ENCODE measurements around the gene APAF1. TPM values are rescaled to one million over a fixed set of nuclear protein-coding genes. Genes with fewer than 3 reads are reported as not detected.
"Not testable (repeated sequence)": the region's sequence is repeated elsewhere in the genome, so short reads cannot be mapped to it uniquely, and the experiment has no call there.

Gene APAF1
- total and polyA plus RNA-seq, 7 experiments from 2014 or later: 3.4 to 36.4 (median 26.7) TPM

DNA sequence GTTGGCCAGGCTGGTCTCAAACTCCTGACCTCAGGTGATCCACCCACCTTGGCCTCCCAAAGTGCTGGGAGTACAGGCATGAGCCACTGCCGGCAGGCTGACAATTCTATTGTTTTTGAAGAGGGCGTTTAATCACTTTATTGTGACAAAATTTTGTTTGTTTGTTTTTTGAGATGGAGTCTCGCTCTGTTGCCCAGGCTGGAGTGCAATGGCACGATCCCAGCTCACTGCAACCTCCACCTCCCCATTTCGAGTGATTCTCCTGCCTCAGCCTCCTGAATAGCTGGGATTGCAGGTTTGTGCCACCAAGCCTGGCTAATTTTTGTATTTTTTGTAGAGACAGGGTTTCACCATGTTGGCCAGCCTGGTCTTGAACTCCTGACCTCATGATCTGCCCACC is 2.3 kb upstream of the APAF1 start:
- ChIA-PET CTCF (interaction anchor here (1.3 kb wide), 1 partner anchor 76 kb away, joined by 6 read pairs; no protein-coding TSS in a partner anchor), POLR2A (interaction anchor here (2.1 to 2.3 kb wide), 2 partner anchors 49 to 129 kb away, joined by 9 to 24 read pairs; partner anchors contain the start of gene SLC25A3)
- intact Hi-C loops (cut with micrococcal nuclease); H3K4me1 ChIP-seq (ENCODE audit: control insufficient read depth in 2 of 2, insufficient read depth in 2 of 2, low read length in 2 of 2); H3K27ac ChIP-seq (ENCODE audit: low read depth, low read length); H3K4me3 ChIP-seq (ENCODE audit: low read length); DNase-seq; H3K9me3 Mint-ChIP-seq; H3K27me3 Mint-ChIP-seq; H3K9me3 ChIP-seq (ENCODE audit: control insufficient read depth in 2 of 3, low read length in 3 of 3); H3K27me3 ChIP-seq (ENCODE audit: control insufficient read depth in 2 of 2, insufficient read depth in 2 of 2, low read length in 2 of 2); ATAC-seq: not testable (repeated sequence)
- Mint-ChIP-seq H3K4me3 (peak overlapping the region; percentile 45 to 100 (median 75)), H3K36me3 (peaks cover 0 to 10% (median 0%) of the 10 kb centered on the region in 5 donors), H3K27ac (peak overlapping the region in 4 of 9 donors; percentile 13 to 71 (median 52)), H3K4me1 (peaks cover 7 to 34% (median 26%) of the 10 kb centered on the region in 7 donors)
- peaks cover 0 to 14% (median 0%) of the 10 kb centered on the region in 3 experiments for H3K36me3 ChIP-seq (ENCODE audit: control insufficient read depth in 2 of 3, insufficient read depth in 3 of 3, low read length in 3 of 3)

DNA sequence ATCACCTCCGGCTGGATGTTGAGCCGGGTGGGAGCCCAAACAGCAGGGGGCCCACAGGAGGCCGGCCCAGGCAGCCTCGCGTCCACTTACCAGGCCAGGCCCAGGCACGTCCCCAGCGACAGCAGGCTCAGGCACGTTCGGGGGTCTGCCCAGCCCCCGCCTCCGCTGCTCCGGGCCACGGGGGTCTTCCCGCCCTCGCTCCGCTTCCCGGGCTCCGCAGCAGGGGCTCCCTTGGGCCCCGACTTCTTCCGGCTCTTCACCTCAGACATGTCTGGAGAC is 718 bp upstream of the APAF1 start:
- H3K27ac Mint-ChIP-seq: peak overlapping the region; percentile 79 to 95 (median 90)
- H3K4me3 Mint-ChIP-seq: peak overlapping the region; percentile 94 to 100 (median 98)
- intact Hi-C loops (cut with micrococcal nuclease): loop anchor here (1.0 to 2.0 kb wide), 3 partner anchors 10 to 1738 kb away; partner anchors contain the start of genes BLTP3B (in 1 of the 2) and NEDD1 (in 1 of the 2)
- H3K27me3 Mint-ChIP-seq: no peaks in the 10 kb centered on the region
- no peaks in the 10 kb centered on the region for H3K9me3 ChIP-seq (ENCODE audit: control insufficient read depth in 2 of 3, low read length in 3 of 3)
- POLR2A ChIA-PET: interaction anchor here (1.1 to 2.3 kb wide), 3 partner anchors 51 to 131 kb away, joined by 3 to 24 read pairs (median 9); partner anchors contain the start of genes SLC25A3 and TMPO
- peaks cover 0 to 15% (median 0%) of the 10 kb centered on the region in 3 experiments for H3K36me3 ChIP-seq (ENCODE audit: control insufficient read depth in 2 of 3, insufficient read depth in 3 of 3, low read length in 3 of 3)
- no peaks in the 10 kb centered on the region for H3K9me3 Mint-ChIP-seq
- peaks cover 0 to 8% of the 10 kb centered on the region in 2 donors for H3K4me1 ChIP-seq (ENCODE audit: control insufficient read depth in 2 of 2, insufficient read depth in 2 of 2, low read length in 2 of 2)
- peaks cover 7 to 40% (median 28%) of the 10 kb centered on the region in 7 donors for H3K4me1 Mint-ChIP-seq
- CTCF ChIA-PET: interaction anchor here (0.6 to 1.3 kb wide), 3 partner anchors 10 to 78 kb away, joined by 3 to 6 read pairs (median 3); no protein-coding TSS in a partner anchor
- DNase-seq (no peak), ATAC-seq (peak; percentile 2)
- H3K27me3 ChIP-seq (ENCODE audit: control insufficient read depth in 2 of 2, insufficient read depth in 2 of 2, low read length in 2 of 2): no peaks in the 10 kb centered on the region
- peaks cover 0 to 7% (median 1%) of the 10 kb centered on the region in 5 donors for H3K36me3 Mint-ChIP-seq
- H3K27ac ChIP-seq (ENCODE audit: low read depth, low read length): peak overlapping the region; percentile 76
- H3K4me3 ChIP-seq (ENCODE audit: low read length): peak overlapping the region; percentile 72

DNA sequence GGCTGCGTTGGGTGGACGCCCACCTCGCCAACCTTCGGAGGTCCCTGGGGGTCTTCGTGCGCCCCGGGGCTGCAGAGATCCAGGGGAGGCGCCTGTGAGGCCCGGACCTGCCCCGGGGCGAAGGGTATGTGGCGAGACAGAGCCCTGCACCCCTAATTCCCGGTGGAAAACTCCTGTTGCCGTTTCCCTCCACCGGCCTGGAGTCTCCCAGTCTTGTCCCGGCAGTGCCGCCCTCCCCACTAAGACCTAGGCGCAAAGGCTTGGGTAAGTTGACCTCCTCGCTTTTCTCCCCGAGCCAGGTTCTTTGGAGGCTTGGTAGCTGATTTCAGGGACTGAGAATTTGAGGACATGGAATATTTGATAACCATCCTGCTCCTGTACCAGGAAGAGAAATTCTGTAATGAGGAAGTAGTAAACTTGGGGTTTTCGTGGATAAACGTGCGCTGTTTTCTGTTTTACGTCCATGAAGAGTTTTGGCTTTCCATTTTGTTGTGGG is 530 bp downstream of the APAF1 start:
- Histone ChIP-seq H3K4me3 (ENCODE audit: low read length) (peak overlapping the region; percentile 72), H3K36me3 (ENCODE audit: control insufficient read depth in 2 of 3, insufficient read depth in 3 of 3, low read length in 3 of 3) (peaks cover 0 to 25% (median 3%) of the 10 kb centered on the region in 3 experiments), H3K4me1 (ENCODE audit: control insufficient read depth in 2 of 2, insufficient read depth in 2 of 2, low read length in 2 of 2) (peaks cover 0 to 8% of the 10 kb centered on the region in 2 donors), H3K27ac (ENCODE audit: low read depth, low read length) (peak overlapping the region; percentile 76), H3K9me3 (ENCODE audit: control insufficient read depth in 2 of 3, low read length in 3 of 3) (no peaks in the 10 kb centered on the region), H3K27me3 (ENCODE audit: control insufficient read depth in 2 of 2, insufficient read depth in 2 of 2, low read length in 2 of 2) (no peaks in the 10 kb centered on the region)
- H3K36me3 Mint-ChIP-seq: peaks cover 0 to 12% (median 5%) of the 10 kb centered on the region in 5 donors
- intact Hi-C loops (cut with micrococcal nuclease): loop anchor here (1.0 to 2.0 kb wide), 7 partner anchors 9 to 1739 kb away; partner anchors contain the start of genes NEDD1 (in 2 of the 2), SLC25A3 (in 2 of the 2), TMPO (in 2 of the 2) and BLTP3B (in 1 of the 2)
- POLR2A ChIA-PET: interaction anchor here (0.7 to 1.6 kb wide), 3 partner anchors 25 to 132 kb away, joined by 3 to 20 read pairs (median 4); partner anchors contain the start of gene SLC25A3
- H3K9me3 Mint-ChIP-seq: no peaks in the 10 kb centered on the region
- peak overlapping the region; percentile 90 to 100 (median 96) for H3K4me3 Mint-ChIP-seq
- no peak for ATAC-seq
- CTCF ChIA-PET: interaction anchor here (0.7 to 2.1 kb wide), 3 partner anchors 39 to 76 kb away, joined by 3 to 5 read pairs (median 3); partner anchors contain the start of gene SLC25A3
- peaks cover 7 to 40% (median 27%) of the 10 kb centered on the region in 7 donors for H3K4me1 Mint-ChIP-seq
- no peaks in the 10 kb centered on the region for H3K27me3 Mint-ChIP-seq
- peak overlapping the region; percentile 56 to 91 (median 88) for H3K27ac Mint-ChIP-seq
- DNase-seq: peak in 4 of 9 donors; percentile 5 to 12 (median 8)

DNA sequence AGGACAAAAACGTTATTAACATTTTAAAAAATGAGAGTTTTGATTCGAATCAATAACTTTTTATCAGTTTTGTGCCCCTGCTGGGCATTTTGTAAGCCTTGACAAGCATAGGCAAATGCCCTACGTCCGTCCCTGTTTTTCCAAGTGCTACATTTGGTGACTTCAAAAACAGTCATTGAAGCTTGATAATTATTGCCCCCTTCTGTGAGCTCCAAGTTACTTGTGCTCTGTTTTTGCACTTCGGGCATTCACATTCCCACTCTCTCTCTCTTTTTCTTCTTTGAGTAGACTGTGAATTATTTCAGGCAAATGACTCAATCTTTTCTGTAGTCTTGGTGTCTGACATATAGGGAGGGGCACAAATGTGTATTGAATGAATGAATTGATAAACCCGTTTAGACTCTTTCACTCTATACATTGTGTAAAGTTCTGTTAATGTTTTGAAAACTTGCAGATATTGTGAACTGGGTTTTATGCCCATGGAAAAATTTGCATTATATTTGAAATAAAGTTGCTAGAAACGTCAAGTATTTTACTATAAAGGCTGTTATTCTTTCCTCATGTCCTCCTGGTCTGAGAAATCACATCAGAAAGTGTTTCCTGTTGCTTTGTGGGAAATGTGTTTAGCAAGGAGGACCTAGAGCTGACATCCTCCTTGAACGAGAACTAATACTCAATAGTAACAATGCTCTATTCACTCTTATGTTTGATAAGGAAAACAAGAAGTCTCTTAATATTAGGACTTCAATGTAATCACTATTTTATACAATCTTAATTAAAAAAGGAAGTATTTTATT is 1.4 kb downstream of the APAF1 start:
- Histone ChIP-seq H3K27ac (ENCODE audit: low read depth, low read length) (peak overlapping the region; percentile 28), H3K36me3 (ENCODE audit: control insufficient read depth in 2 of 3, insufficient read depth in 3 of 3, low read length in 3 of 3) (peaks cover 0 to 25% (median 3%) of the 10 kb centered on the region in 3 experiments), H3K27me3 (ENCODE audit: control insufficient read depth in 2 of 2, insufficient read depth in 2 of 2, low read length in 2 of 2) (no peaks in the 10 kb centered on the region), H3K4me1 (ENCODE audit: control insufficient read depth in 2 of 2, insufficient read depth in 2 of 2, low read length in 2 of 2) (peaks cover 0 to 8% of the 10 kb centered on the region in 2 donors), H3K4me3 (ENCODE audit: low read length) (peak overlapping the region; percentile 72), H3K9me3 (ENCODE audit: control insufficient read depth in 2 of 3, low read length in 3 of 3) (no peaks in the 10 kb centered on the region)
- ChIA-PET CTCF (interaction anchor here (0.7 to 2.1 kb wide), 3 partner anchors 40 to 77 kb away, joined by 3 to 5 read pairs (median 3); partner anchors contain the start of gene SLC25A3), POLR2A (interaction anchor here (0.7 to 1.6 kb wide), 4 partner anchors 24 to 133 kb away, joined by 3 to 20 read pairs (median 4); partner anchors contain the start of gene SLC25A3)
- peak in 1 of 9 donors; percentile 10 for DNase-seq
- Mint-ChIP-seq H3K27ac (peak overlapping the region; percentile 39 to 90 (median 74)), H3K27me3 (no peaks in the 10 kb centered on the region), H3K4me1 (peaks cover 7 to 40% (median 26%) of the 10 kb centered on the region in 7 donors), H3K9me3 (no peaks in the 10 kb centered on the region), H3K36me3 (peaks cover 0 to 10% (median 5%) of the 10 kb centered on the region in 5 donors), H3K4me3 (peak overlapping the region; percentile 81 to 100 (median 96))
- ATAC-seq: no peak
- intact Hi-C loops (cut with micrococcal nuclease): no loop called here

DNA sequence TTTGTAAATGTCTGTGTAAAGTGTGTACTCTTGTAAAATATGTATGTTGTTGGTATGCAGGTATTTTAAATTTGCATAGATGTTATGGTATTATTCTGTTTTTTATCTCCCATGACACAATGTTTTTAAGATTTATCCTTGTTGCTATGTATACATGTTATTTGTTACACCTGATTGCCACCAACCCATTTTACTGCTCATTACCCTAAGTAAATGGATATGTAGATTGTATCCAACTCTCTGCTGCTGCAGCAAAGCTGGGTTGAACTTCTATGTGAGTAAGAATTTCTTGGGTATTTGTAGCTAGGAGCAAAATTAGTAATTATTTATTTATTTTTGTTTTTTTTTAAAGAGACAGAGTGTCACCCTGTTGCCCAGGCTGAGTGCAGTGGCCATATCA is 6.2 kb downstream of the APAF1 start:
- DNase-seq (no peak), ATAC-seq (no peak)
- H3K4me3 ChIP-seq (ENCODE audit: low read length): no peak overlapping the region
- Mint-ChIP-seq H3K27me3 (no peaks in the 10 kb centered on the region), H3K4me3 (no peak overlapping the region), H3K36me3 (peaks cover 0 to 11% (median 5%) of the 10 kb centered on the region in 5 donors), H3K4me1 (peaks cover 11 to 28% (median 17%) of the 10 kb centered on the region in 7 donors), H3K27ac (no peak overlapping the region), H3K9me3 (no peaks in the 10 kb centered on the region)
- no peaks in the 10 kb centered on the region for H3K9me3 ChIP-seq (ENCODE audit: control insufficient read depth in 2 of 3, low read length in 3 of 3)
- peaks cover 0 to 4% of the 10 kb centered on the region in 2 donors for H3K4me1 ChIP-seq (ENCODE audit: control insufficient read depth in 2 of 2, insufficient read depth in 2 of 2, low read length in 2 of 2)
- H3K27me3 ChIP-seq (ENCODE audit: control insufficient read depth in 2 of 2, insufficient read depth in 2 of 2, low read length in 2 of 2): no peaks in the 10 kb centered on the region
- CTCF ChIA-PET: interaction anchor here (0.6 to 5.4 kb wide), 7 partner anchors 11 to 226 kb away, joined by 3 to 59 read pairs (median 3); no protein-coding TSS in a partner anchor
- intact Hi-C loops (cut with micrococcal nuclease): no loop called here
- POLR2A ChIA-PET: interaction anchor here (1.2 to 1.6 kb wide), 3 partner anchors 13 to 58 kb away, joined by 4 to 6 read pairs (median 4); partner anchors contain the start of gene SLC25A3
- H3K36me3 ChIP-seq (ENCODE audit: control insufficient read depth in 2 of 3, insufficient read depth in 3 of 3, low read length in 3 of 3): peaks cover 0 to 11% (median 3%) of the 10 kb centered on the region in 3 experiments
- H3K27ac ChIP-seq (ENCODE audit: low read depth, low read length): no peak overlapping the region

Data from naive thymus-derived CD4-positive, alpha-beta T cell (primary cell).